Hepatic stellate cell (primary cell): ENCODE measurements around the gene FSTL4.
A peak's percentile ranks its signal among the peaks of the same experiment; 100 is the strongest.

ENCODE experiments used
- DNase-seq: peaks from one replicate; pipeline ENCODE4 v3.0.0; 2011; ENCODE audit warnings: low spot score

FSTL4 gene

DNA sequence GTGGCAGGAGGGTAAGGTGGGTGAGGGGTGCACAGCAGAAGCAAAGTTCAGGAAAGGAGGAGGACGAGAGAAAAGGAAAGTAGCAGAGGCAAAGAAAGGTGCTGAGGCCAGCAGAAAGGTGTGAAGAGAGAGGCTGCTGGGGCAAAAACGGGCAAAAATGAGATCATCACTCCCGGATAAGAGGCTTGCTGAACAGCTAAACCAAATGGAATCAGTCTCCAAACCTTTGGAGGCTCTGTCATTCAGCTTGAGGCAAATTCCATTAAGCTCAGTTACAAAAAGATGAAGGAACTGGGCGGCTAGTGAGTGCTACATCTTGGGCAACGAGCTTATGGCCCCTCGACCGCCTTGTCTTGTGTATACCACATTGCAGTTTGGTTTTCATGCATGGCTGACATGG is 136.4 kb downstream of the FSTL4 start:
- no peak for DNase-seq

DNA sequence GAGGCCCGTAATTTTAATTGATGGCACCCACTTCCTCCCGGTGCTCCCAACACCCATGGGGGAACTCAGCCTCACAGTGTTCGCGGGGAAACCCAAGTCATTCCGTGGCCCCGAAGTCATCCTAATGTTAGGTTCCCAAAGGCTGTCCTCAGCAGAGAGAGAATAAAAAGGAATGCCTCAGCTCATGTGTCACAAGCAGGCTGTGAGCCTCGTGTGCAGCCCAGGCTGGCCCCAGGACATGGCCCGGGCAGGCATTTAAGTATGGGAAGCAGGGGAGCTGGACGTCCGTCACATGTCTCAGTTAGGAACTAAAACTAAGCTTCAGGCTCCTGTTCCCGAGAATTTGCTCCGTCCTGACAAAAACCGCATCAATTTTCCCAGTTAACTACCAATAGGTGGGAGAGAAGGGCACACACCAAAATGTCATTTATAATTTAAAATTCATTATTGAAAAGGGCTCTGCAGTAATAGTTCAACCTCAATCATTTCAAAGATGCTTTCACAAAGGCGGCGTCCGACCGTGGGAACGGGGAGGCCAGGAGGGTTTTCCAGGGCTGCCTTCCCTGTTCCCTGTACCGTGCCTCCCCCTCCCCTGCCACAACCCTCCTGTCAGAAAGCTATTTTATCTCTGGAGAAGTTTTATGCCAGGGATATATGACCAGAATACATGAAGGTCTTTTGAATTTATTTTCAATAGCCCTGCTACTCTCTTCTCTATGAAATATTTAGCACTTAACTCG is 137.3 kb downstream of the FSTL4 start:
- DNase-seq, result no peak

DNA sequence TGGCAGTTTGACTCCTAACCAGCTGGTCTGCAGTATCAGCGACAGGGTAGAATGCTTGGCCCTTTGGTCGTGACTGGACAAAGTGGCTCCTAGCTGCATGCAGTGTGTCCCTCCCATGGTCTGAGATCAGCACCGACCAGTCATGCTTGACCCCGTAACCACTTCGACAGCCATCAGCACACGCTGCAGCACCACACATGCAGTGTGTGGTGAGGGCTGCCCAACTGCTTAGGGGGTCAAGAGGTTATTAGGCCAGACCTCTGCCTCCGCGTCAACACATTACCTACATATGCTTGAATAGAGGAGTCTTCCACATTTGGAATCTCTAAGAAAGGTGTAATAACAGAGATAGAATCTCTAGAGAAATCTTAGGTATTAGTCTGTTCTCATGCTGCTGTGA is 139.1 kb downstream of the FSTL4 start:
- DNase-seq, result no peak

DNA sequence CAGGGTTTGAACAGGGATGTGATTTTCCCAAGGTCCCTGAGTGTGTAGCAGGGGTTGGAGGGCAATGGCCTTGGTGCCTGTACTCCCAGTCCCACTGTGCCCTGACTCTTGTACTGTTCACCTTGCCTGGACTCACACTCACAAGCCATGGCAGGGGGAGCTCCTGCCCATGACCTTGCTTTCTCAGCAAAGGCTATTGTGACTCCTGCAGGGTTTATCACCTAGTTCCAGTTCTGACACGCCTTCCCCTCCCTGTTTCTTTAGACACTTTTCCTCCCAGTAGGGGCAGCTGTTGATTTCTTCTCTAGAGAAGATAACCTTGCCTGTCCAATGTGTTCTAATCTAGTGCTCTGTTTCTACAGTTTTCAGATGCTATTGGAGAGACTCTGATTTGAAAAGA is 139.5 kb downstream of the FSTL4 start:
- no peak for DNase-seq

DNA sequence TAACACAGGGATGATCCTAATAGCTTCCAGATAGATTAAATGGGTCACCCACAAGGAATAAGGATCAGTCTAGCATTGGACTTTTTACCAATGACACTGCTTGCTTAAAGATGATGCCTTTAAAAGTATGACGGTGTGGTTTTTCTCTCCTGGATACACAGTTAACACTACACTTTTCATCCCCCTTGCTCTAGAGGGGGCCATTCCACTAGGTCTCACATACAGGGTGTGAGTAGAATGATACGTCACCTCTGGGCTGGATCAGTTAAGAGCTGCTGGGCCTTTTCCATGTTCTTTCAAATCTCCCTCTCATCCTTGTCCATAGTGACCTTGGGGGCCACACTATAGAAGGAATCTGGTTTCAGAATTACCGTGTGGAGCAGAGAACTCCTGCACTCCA is 140.6 kb downstream of the FSTL4 start:
- DNase-seq, result no peak

DNA sequence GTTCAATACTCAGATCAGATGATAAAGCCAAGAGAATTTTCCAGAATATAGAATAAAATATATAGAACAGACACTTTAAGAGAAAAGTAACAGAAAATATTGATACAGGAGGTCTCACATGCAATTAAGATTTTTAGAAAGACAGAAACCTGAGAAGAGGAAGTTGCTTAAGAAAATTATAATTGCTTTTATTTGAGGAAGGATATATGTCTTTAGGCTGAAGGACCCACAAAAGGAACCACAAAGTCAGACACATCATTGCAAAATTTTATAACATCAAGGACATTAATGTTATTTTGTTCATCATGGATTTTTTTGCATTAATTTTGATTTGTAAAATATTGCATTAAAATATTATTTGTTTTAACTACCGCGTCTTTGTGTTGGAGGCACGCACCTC is 141.5 kb downstream of the FSTL4 start:
- no peak for DNase-seq

DNA sequence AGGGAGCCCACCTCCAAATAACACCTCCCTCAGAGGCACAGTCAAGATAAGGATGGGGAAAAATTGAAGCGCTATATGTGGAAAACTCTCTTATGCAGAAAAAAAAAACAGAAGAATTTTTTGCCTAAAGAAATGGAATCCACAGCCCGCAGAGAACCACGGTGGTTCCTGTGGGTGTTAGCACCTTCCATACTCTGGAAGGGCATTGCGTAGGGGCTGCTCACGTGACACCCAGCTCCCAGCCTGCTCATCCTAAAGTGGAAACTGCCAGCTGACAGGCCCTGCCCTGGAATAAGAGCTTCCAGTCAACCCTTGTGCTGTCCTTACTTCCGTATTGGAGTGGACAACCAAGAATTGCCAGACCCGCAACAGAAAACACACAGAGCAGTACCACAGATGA is 142.5 kb downstream of the FSTL4 start:
- DNase-seq, result no peak

DNA sequence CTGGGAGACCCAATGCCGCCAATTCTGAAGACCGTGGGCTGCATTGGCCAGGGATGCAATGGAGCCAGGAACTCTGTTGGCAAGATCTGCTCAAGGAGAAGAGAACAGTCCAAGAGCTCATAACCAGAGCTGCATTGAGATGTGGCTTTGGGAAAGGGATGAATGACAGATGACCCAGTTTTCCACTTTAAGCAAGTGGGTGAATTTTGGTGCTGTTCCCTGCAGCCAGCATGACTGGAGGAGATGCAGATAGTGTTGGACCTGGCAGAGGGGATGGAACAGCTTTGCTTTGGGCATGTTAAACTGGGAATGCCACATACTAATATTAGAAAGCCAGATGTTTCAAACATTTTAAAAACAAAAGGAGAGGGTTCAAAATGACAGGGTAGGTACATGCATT is 143.1 kb downstream of the FSTL4 start:
- no peak for DNase-seq

DNA sequence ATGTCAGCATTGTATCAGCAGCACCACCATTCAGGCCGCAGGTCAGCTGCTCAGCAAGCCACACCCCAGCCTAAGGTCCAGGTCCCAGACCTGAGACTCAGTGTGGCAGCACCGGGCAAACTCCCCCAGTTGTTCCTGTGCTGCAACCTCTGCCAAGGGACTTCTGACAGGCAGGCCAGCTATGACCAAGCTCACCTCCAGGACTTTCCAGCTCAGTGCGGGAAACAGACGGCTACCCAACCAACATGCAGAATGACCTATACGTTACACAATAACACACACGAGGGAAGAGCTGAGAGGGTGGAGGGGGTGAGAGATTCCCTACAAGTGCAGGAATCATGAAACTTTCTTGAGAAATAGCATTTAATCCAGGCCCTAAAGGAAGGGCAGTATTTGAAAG is 143.7 kb downstream of the FSTL4 start:
- no peak for DNase-seq

DNA sequence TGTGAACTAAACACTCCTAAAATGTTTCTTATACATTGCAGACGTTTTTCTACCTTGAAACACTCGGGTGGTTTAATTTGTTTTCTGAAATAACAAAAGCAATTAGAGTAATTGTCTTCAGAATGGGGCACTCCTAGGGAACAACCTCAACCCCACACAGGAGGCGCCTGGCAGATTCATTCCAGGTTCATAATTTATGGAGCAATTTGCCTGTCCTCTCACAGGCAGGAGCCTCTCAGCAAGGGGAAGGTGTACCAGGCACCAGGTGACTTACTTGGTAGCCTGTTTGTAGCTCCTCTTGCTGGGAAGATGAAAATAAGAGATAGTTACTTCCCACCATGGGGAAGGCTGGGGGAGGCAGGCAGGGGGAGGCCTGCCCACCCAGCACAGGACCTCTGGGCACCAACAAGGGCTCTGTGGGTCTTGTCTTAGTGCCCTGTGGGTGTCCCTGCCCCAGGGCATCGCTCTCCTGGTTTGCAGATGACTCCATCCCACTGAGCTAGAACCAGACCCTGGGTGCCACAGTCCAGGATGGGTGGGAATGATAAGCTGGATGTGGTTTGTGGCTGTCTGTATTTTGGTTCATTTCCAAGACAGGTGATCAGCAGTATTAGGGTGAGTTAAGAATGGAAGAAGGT is 144.4 kb downstream of the FSTL4 start:
- DNase-seq, result no peak

DNA sequence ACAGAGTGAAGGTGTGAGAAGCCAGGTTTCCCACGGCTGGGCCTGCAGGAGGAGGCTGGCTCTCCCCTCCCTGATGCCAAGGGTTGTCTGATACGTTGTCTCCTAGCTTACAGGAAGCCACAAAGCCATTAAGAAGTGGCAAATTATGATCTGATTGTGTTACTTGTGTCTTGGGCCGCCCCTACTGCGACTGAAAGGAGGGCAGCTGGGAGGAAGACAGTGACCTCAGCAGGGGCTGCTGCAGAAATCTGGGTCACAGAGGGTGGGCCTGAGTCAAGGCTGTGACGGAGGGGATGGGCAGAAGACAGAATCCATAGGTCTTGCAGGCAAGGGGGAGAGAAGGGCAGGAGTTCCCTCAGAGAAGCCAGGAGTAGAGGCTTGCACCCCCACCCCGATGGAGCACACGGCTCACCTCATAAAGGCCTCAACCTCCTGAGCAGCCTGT is 145.0 kb downstream of the FSTL4 start:
- no peak for DNase-seq

DNA sequence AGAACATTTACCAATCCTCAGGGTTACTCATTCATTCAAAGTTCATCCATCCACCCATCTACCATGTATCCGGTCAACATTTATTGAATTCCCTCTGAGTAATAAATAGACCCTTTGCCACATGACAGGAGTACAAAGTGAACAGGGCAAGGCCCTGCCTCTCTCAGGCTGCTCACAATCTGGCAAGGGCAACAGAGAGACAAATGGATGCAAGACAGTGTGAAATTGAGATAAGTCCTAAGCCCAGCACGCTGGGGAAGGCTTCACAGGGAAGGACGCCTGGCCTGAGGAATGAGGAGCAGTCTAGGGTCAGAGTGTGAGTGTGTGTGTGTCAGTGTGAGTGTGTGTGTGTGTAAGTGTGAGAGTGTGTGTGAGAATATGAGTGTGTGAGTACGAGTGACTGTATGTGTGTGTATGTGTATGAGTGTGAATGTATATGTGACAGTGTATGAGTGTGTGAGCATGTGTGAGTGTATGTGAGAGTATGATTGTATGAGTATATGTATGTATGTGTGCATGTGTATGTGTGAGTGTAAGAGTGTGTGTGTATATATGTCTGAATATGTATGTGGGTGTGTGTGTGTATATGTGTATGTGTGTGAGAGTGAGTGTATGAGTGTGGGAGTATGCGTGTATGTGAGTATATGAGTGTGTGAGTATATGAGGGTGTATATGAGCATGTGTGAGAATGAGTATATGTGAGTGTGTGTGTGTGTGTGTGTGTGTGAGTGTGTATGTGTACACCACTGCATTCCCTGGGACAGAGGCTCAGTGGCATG is 145.6 kb downstream of the FSTL4 start:
- DNase-seq, result no peak

DNA sequence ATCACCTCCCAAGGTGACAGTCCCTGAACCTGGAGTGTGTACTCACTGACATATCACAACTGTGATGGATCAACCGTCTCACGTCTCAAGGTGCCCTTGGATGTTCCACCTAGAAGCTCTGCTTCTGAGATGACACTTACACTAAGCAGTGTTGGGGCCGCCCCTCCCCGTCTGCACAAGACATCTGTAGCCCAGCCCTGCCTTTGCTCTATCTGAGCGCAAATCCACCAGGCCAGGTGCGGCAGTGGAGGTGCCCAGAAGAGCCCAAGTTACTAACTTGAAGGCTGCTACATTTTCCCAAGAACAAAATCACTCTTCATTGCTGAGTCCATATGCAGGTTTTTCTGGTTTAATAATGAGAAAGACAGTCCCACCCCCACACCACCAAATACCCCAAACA is 148.3 kb downstream of the FSTL4 start:
- no peak for DNase-seq

DNA sequence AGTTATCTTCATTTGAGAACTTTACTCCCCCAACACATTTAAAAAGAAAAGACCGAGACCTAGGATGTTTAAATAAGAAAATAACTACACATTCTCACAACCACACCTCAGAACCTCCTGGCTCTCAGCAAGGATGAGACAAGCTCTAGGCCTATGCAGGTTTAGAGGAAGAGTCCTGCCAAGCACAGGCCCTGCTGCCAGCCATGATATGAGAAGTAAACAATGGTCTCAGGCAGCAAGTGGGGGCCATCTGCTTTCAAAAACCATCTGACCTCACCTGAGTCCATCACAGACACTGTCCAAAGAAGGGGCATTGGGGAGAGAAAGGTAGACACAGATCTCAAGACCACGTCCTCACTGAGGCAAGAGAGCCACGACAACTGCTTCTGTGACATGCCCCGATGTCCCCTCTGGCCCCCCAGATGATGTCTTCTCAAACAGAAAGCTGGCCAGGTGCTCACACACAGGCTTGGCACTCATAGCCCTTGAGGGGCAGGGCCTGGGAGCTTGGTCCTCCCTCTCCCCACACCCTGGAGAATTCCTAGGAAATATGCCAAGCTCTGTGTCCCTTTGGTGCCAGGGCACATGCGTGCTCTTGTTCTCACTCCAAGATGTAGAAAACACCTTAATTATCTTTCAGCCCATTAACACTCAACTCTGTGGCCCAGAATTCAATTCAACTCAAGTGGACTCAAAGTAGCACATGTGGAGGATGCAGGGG is 150.4 kb downstream of the FSTL4 start:
- DNase-seq, result no peak

DNA sequence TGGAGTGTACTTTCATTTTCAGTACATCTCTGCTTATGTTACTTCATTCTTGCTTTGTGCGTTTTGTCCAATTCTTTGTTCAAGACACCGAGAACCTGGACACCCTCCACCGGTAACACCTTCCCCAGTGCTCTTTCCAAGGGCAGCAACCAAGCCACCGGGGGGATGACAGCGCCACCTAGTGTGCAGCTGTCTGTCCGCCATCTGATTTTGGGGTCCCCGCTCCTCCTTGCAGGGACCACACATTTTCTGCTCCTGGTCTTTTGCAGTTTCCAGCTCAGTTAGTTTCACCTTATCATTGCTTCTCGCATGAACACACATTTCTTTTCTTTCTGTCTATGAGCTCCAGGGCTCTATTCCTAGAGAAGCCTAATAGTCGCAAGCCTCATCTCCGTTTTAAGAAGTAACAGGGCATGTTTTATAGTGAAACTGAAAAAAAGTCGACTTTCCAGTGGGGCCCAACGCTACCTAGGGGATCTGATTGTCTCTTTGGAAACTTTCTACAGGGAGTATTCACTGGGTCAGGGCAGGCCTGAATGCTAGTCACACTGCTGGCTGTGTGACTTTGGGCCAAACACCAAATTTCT is 152.1 kb downstream of the FSTL4 start:
- DNase-seq, result peak; percentile 14

DNA sequence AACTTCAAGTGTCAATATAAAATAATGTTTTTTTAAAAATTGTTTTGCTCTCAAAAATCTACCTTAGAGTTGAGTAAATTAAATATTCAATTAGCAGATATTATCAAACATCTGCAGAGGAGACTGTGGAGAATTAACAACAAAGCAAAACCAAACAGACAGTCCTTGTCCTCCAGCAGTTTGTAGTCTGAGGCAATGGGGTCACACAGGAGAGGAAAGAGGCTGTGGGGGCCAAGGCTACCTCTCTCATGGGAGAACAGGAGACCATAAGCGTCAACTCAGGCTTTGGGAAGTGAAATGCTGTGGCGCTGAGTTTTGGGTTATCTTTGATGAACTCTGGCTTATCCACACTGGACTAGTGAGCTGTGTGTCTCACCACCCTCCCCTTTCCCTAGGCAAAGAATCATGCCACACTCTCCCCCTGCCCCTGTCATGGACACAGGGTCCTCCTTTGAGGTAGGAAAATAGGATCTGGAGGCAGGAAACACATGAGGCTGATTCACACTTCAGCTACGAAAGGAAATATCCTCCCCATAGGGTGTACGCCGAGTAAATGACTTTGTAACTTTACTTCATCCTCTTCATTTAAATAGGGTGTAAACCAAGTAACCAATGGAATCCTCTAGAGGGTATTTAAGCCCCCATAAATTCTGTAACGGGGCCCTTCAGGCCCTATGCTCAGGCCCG is 152.7 kb downstream of the FSTL4 start:
- no peak for DNase-seq

DNA sequence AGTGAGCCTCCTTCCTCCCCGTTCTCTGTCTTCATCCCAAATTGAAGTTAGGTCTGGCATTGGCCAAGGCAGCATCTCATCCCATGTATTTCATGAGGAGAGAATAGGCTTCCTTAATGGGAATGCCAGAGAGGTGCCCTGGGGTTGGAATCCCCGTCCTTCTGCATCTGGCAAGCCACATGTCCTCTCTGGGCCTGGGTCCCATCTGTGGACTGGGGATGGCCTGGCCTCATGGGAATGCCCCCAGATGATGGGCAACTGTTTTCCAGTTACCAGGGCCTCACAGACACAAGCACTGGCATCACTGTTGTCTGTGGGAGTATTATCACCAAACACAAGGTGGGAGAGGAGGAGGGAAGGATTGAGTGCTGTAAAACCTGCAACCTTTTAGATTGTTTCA is 153.9 kb downstream of the FSTL4 start:
- no peak for DNase-seq

DNA sequence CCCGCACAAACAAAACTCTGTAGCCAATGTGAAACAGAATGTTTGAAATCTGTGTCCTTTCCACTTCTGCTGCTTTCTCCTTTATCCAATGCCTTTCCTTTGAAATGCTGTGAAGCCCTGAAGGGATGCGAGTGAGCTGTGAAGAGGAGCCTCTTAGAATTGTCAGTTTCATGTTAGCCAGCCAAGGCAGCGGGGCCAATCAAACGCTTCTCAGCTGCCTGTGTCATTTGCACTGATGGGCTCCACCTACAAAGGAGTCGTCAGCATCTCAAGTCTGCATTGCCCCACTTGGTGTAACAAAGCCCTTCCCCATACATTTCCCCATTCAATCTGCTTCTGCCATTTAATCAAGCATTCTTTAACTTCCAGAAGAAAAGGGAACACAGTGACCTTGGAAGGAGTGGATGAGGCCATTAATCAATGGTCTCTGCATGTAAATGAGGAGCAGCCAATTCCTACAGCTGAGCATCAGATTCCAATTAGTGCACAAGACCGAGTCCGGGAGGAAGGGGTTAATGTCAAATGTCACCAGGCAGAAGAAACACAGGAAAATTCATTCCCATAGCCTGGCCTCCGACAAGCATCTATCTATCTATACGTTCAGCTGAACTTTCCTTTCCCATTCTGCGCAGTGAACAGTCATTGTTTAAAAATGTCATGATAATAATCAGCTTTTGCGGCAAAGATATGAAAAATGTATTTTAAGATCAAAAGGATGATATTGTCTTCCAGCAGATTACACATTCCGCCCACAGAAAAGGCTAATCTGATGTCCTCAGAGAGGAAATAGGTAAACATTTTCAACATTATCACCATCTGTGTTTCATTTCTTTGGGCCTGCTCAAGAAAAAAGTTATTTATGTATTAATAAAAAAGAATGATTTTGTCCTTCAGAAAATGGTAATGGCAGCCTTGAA is 154.6 kb downstream of the FSTL4 start:
- no peak for DNase-seq

DNA sequence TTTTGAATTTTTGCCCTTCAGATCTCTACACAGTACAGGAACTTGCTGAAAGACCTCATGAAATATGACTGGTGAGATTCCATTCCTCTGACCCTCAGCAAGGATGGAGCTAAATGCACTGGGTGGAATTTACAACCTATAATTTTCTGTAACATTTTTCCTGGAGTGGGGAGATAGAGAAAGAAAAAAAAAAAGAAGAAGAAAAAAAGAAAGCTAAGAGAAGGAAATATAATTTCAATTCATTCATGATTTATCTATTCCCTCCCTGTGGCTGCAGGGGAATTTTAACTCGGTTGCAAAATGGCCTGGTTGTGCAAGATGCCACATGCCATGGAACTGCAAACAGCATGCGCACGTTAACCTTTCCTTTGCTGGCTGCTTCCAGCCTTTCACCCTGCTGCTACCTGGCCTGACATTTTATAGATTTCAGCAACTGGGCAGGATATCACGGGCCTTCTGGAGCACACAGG is 155.4 kb downstream of the FSTL4 start:
- DNase-seq, result no peak

DNA sequence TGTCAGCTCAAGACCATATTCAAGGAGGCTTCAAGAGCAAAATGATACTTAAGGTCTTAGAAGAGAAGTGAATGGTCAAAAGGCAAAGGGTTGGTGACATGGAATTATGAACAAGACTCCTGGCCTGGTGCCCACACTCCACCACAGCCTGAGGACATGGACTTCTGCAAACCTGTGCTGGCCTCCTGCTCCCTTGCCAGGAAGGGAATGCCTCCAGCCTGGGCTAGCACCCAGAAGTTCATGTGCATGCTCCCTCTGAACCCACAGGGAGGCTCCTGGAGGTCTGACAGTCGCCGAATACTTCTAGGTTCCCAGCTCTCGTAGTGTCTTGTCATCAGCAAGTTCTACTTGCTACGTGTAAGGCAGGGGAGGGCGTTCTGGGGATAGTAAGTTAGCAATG is 156.7 kb downstream of the FSTL4 start:
- DNase-seq, result no peak
